Spleen (tissue), 13 donors: ENCODE results near the gene MYADM. TPM values are rescaled to one million over a fixed set of nuclear protein-coding genes. Genes with fewer than 3 reads are reported as not detected.
A peak's percentile ranks its signal among the peaks of the same experiment; 100 is the strongest.

Experiments used
- DNase-seq: peaks from one replicate; pipeline ENCODE4 v3.0.0-alpha.2; 2020
- H3K27ac ChIP-seq, 8 donors: fragments of 200-600 bp; sonication (generic) in 7 of 8; 1 replicate in 4 of 8; 2 replicates in 4 of 8; pipeline versions ENCODE4 v1.5.0 to v1.8.0; 2016 to 2021; ENCODE audit warnings: inconsistent platforms in 4 of 8, mild to moderate bottlenecking in 4 of 8, moderate library complexity in 1 of 8
- H3K27me3 ChIP-seq, 7 donors: fragments of 200-600 bp; sonication (generic) in 6 of 7; replicated peaks in 1 of 7; 1 replicate in 4 of 7; 2 replicates in 3 of 7; pipeline versions ENCODE4 v1.5.0 to v1.8.0; 2016 to 2021; ENCODE audit warnings: inconsistent platforms in 3 of 7, mild to moderate bottlenecking in 1 of 7
- H3K36me3 ChIP-seq, 6 donors: fragments of 200-600 bp; sonication (generic) in 5 of 6; 1 replicate in 4 of 6; 2 replicates in 2 of 6; pipeline versions ENCODE4 v1.5.0 to v1.8.0; 2016 to 2021; ENCODE audit warnings: inconsistent platforms in 2 of 6
- H3K4me1 ChIP-seq, 6 donors: fragments of 200-600 bp; sonication (generic) in 5 of 6; 1 replicate in 3 of 6; 2 replicates in 3 of 6; pipeline versions ENCODE4 v1.5.0 to v1.8.0; 2016 to 2021; ENCODE audit warnings: inconsistent platforms in 3 of 6
- H3K4me3 ChIP-seq, 8 donors: fragments of 200-600 bp; sonication (generic) in 7 of 8; 1 replicate in 4 of 8; 2 replicates in 4 of 8; pipeline versions ENCODE4 v1.5.0 to v1.8.0; 2016 to 2021; ENCODE audit warnings: inconsistent platforms in 4 of 8, mild to moderate bottlenecking in 4 of 8, moderate library complexity in 2 of 8
- H3K9me3 ChIP-seq, 8 donors: fragments of 200-600 bp; sonication (generic) in 7 of 8; 1 replicate in 4 of 8; 2 replicates in 4 of 8; pipeline versions ENCODE4 v1.5.0 to v1.8.0; 2016 to 2021; ENCODE audit warnings: inconsistent platforms in 4 of 8
- POLR2A ChIP-seq, 3 donors: fragments of 450-650 bp; IDR thresholded peaks; one replicate each; pipeline ENCODE4 v1.5.1; 2017; ENCODE audit warnings: antibody characterized with exemption in 3 of 3, mild to moderate bottlenecking in 1 of 3
- POLR2AphosphoS5 ChIP-seq, 3 donors: sonication (generic); formaldehyde crosslinking; IDR thresholded peaks; one replicate each; pipeline ENCODE4 v1.5.1; 2017; ENCODE audit warnings: antibody characterized with exemption in 3 of 3
- WGBS, 5 donors: extraction: QIAGEN DNeasy Blood & Tissue Kit in 3 of 5; methylation state at CpG; one replicate each; pipeline versions ENCODE4 v1.1.5 to v1.1.7; 2013 to 2018; 5-methylcytosine and 5-hydroxymethylcytosine counted together
- intact Hi-C: fragments of 100-400 bp; cut with DNase I; formaldehyde crosslinking; loops from one replicate; pipeline ENCODE4 v1.15.0; 2023; ENCODE audit warnings: low total_unique reads
- long read RNA-seq, 2 donors: transcript quantifications; one replicate each; lab custom pipeline, GENCODE V29; 2026
- polyA plus RNA-seq, 3 donors: library from polyadenylated mRNA; stranded (reverse); fragments of 200-250 nt; gene quantifications; one replicate each; pipeline ENCODE4 v1.2.1, GENCODE V29; 2013
- total RNA-seq, 7 donors: library from RNA; depleted of rRNA in 3 of 7; stranded (reverse); fragments of >200 nt in 3 of 7; fragmentation: NEBNext Ultra II Directional in 4 of 7; extraction: Animal tissue kit (Norgen Biotek cat#: 25700) in 4 of 7; gene quantifications; one replicate each; pipeline versions ENCODE4 v1.1.0 to v1.2.1, GENCODE V29; 2016 to 2021
- TF ChIP-seq, protein P1 (sequence below), 11 experiments: fragments of 200-600 bp in 7 of 11; fragments of 450-650 bp in 4 of 11; sonication (generic) in 4 of 11; IDR thresholded peaks in 8 of 11; conservative IDR thresholded peaks in 3 of 11; 1 replicate in 7 of 11; 2 replicates in 4 of 11; pipeline versions ENCODE4 v1.4.0 to v1.8.0; 2016 to 2021; ENCODE audit warnings: antibody characterized with exemption in 11 of 11, inconsistent platforms in 4 of 11, mild to moderate bottlenecking in 1 of 11
- donor health status: healthy with polysubstance abuse.
- donor health status: DM: no; HTN: no; CAD: no; lungs with moderate emphysema.
- donor health status: DM: no; HTN: no; CAD: no.
- donor health status: Bipolar disorder and iron deficiency.
- donor health status: healthy.
- donor health status: DM: no; HTN: no; CAD: no.
- donor health status: DM: yes; HTN: yes; CAD: no.

Gene MYADM, protein sequence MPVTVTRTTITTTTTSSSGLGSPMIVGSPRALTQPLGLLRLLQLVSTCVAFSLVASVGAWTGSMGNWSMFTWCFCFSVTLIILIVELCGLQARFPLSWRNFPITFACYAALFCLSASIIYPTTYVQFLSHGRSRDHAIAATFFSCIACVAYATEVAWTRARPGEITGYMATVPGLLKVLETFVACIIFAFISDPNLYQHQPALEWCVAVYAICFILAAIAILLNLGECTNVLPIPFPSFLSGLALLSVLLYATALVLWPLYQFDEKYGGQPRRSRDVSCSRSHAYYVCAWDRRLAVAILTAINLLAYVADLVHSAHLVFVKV
- total RNA-seq (100 to 1,000 TPM in 1 of 7 donors, 10 to 100 TPM in 6; 43.1 to 146 (median 57.7) TPM), polyA plus RNA-seq (10 to 100 TPM in 2 of 3 donors, 1 to 10 TPM in 1; 9.1 to 22.2 (median 12.1) TPM)
- long read RNA-seq, donor 1, transcript MYADM-204 (3 exons, 3,056 nt) = major isoform, 20 of 37 reads
- long read RNA-seq, donor 1, transcript MYADM-202 (2 exons, 1,492 nt) = minor isoform, 10 of 37 reads
- long read RNA-seq, donor 1, transcript MYADM-207 (3 exons, 1,009 nt) = minor isoform, 5 of 37 reads
- long read RNA-seq, donor 1, partial matches to known transcripts = 0 of 37 reads
- long read RNA-seq, donor 1, other reads (novel, unspliced or antisense) = 0 of 37 reads
- long read RNA-seq, donor 2, transcript MYADM-202 (2 exons, 1,492 nt) = minor isoform, 9 of 25 reads
- long read RNA-seq, donor 2, transcript MYADM-204 (3 exons, 3,056 nt) = major isoform, 12 of 25 reads
- long read RNA-seq, donor 2, partial matches to known transcripts = 0 of 25 reads
- long read RNA-seq, donor 2, other reads (novel, unspliced or antisense) = 0 of 25 reads

DNA sequence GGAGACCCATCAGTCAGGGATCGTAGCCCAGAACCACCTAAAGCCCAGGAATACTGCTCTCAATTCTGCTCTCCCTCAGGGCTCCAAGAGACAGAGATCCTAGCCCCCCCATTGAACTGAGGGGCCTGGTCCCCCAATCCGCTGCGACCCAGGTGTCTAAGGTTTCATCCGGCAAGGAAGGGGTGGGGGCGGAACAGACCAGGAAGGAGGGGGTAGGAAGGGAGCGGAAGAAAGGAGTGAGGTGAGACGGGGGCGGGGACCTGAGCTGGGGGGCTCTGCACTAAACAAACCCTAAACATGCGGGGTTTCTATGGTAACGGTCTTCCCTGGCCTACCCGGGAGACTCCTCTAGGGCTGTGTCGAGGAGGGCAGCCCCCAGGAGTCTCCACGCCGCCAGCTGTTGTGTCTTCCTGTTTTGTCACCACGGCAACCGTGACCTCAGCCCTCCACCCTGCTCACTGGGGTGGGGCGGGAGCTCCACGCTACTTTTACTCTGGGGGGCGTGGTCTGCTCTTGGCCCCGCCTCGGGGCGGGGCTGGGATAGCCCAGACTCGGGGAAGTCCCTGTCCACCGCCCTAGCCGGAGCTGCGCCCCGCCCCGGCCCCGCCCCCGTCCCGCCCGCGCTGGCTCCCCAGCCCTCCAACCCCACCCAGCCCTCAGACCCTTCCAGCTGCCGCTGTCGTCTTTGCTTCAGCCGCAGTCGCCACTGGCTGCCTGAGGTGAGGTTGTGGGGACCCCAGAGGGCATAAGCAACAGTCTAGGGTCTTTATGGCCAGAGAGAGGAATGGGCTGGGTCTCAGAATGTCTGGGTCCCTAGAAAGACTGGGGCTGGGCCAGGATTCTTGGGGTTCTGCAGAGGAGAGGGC lies at the start of gene MYADM:
Gene MYADM, plus strand, starts transcription at position 659 of the 866 bp plus-strand sequence. CDS start 5,647 bp downstream, outside the sequence.
- 1 to 5% (median 3%) methylated on average over 22 to 37 of the region's 37 CpGs for WGBS, 5 donors
- DNase-seq = peak; percentile 98
- H3K36me3 ChIP-seq = peaks cover 0 to 9% (median 0%) of the 10 kb centered on the region in 6 donors
- no peaks in the 10 kb centered on the region for H3K9me3 ChIP-seq
- intact Hi-C loops = no loop called here
- peak within 1 kb of the TSS; percentile 83 to 96 (median 93) for H3K27ac ChIP-seq
- H3K4me1 ChIP-seq = peaks cover 20 to 76% (median 57%) of the 10 kb centered on the region in 6 donors
- H3K27me3 ChIP-seq = peaks cover 0 to 36% (median 0%) of the 10 kb centered on the region in 7 donors
- H3K4me3 ChIP-seq = peak within 1 kb of the TSS; percentile 53 to 85 (median 68)
- TF ChIP-seq POLR2AphosphoS5 (IDR thresholded peaks at IDR 0.05) = peak; percentile 81 to 87 (median 82)
- TF ChIP-seq, protein P1, sequence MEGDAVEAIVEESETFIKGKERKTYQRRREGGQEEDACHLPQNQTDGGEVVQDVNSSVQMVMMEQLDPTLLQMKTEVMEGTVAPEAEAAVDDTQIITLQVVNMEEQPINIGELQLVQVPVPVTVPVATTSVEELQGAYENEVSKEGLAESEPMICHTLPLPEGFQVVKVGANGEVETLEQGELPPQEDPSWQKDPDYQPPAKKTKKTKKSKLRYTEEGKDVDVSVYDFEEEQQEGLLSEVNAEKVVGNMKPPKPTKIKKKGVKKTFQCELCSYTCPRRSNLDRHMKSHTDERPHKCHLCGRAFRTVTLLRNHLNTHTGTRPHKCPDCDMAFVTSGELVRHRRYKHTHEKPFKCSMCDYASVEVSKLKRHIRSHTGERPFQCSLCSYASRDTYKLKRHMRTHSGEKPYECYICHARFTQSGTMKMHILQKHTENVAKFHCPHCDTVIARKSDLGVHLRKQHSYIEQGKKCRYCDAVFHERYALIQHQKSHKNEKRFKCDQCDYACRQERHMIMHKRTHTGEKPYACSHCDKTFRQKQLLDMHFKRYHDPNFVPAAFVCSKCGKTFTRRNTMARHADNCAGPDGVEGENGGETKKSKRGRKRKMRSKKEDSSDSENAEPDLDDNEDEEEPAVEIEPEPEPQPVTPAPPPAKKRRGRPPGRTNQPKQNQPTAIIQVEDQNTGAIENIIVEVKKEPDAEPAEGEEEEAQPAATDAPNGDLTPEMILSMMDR (IDR thresholded peaks at IDR 0.05 in 8 of 11, conservative IDR thresholded peaks at IDR 0.05 in 3 of 11) = peak in 2 of 11 experiments; percentile 11 to 18
- TF ChIP-seq POLR2A (IDR thresholded peaks at IDR 0.05) = no peak

DNA sequence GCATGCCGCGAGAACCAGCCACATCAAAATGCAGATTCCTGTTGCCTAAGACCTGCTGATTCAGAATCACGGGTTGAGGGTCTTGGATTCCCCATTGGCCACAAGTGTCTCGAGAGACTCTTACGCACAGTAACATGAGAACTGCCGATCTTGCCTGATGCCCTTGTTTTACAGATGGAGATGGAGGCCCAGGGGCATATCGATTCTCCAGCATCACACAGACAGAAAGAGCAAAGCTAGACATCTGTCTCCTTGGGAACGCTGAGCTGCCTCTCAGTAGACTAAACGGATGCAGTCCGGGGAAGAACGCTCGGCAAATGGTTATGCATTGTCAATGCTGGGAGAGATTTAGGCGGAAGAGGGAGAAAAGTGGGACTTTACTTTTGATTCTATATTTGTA lies 48.9 kb upstream of the MYADM start:
- intact Hi-C loops = no loop called here
- WGBS, 5 donors = 86 to 93% (median 91%) methylated on average over 13 of the region's 13 CpGs
- H3K27me3 ChIP-seq = peaks cover 0 to 10% (median 0%) of the 10 kb centered on the region in 7 donors
- DNase-seq = no peak
- TF ChIP-seq POLR2A (IDR thresholded peaks at IDR 0.05) (no peak), POLR2AphosphoS5 (IDR thresholded peaks at IDR 0.05) (no peak)
- TF ChIP-seq, protein P1 (IDR thresholded peaks at IDR 0.05 in 8 of 11, conservative IDR thresholded peaks at IDR 0.05 in 3 of 11) = no peak
- no peaks in the 10 kb centered on the region for H3K9me3 ChIP-seq
- peaks cover 0 to 50% (median 0%) of the 10 kb centered on the region in 6 donors for H3K36me3 ChIP-seq
- no peak overlapping the region for H3K4me3 ChIP-seq
- peaks cover 0 to 7% (median 0%) of the 10 kb centered on the region in 6 donors for H3K4me1 ChIP-seq
- H3K27ac ChIP-seq = no peak overlapping the region

DNA sequence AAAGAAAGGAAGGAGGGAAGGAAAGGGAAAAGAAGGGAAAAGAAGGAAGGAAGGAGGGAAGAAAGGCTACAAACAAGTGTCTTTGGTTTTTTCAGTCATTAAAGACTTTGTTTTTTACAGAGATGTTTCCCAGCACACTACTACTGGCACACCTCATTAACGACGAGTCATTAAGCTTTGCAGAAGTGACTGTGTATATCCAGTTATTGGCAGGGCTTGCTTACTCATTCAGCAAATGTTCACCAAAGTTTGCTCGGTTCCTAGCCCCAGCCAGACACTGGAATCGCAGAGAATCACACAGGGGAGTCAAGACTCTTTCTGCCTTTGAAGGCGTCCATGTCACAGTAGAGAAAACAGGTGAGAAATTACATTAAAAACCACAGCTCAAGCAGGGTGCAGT lies 47.8 kb upstream of the MYADM start:
- no peaks in the 10 kb centered on the region for H3K9me3 ChIP-seq
- H3K4me1 ChIP-seq = peaks cover 0 to 13% (median under 1%) of the 10 kb centered on the region in 6 donors
- TF ChIP-seq, protein P1 (IDR thresholded peaks at IDR 0.05 in 8 of 11, conservative IDR thresholded peaks at IDR 0.05 in 3 of 11) = no peak
- TF ChIP-seq POLR2A (IDR thresholded peaks at IDR 0.05) = no peak
- H3K27me3 ChIP-seq = peaks cover 0 to 21% (median 0%) of the 10 kb centered on the region in 7 donors
- WGBS, 5 donors = 59 to 75% (median 60%) methylated on average over 5 of the region's 5 CpGs
- intact Hi-C loops = no loop called here
- no peak overlapping the region for H3K4me3 ChIP-seq
- no peak for DNase-seq
- peak overlapping the region in 4 of 8 donors; percentile 38 to 78 (median 74) for H3K27ac ChIP-seq
- H3K36me3 ChIP-seq = peaks cover 0 to 39% (median 0%) of the 10 kb centered on the region in 6 donors
